Measurements from ENCODE around the gene DOHH. TPM values are rescaled to one million over a fixed set of nuclear protein-coding genes. Genes with fewer than 3 reads are reported as not detected.

Gene DOHH
- total RNA-seq, 1 donor from 2014 or later, result 14.5 TPM

GRCh38 chr19:3493651-3494050, 6.8 kb downstream of the DOHH start:
- Histone ChIP-seq H3K27ac (ENCODE audit: low read depth, low read length) (no peak overlapping the region), H3K27me3 (ENCODE audit: insufficient read depth, low read length) (no peaks in the 10 kb centered on the region), H3K36me3 (ENCODE audit: insufficient read depth, low read length) (peaks cover 6% of the 10 kb centered on the region), H3K9ac (ENCODE audit: low read length) (no peak overlapping the region), H2AFZ (ENCODE audit: low read depth, low read length) (no peak overlapping the region), H4K20me1 (ENCODE audit: insufficient read depth, low read length) (peaks cover 7% of the 10 kb centered on the region), H3K79me2 (ENCODE audit: insufficient read depth, low read length) (peaks cover 20% of the 10 kb centered on the region), H3K4me1 (ENCODE audit: insufficient read depth, low read length) (no peaks in the 10 kb centered on the region), H3K4me3 (ENCODE audit: insufficient read depth, low read depth, low read length) (no peak overlapping the region), H3K9me3 (ENCODE audit: insufficient read depth, low read depth, low read length) (no peaks in the 10 kb centered on the region), H3K4me2 (ENCODE audit: low read length) (no peak overlapping the region)
- Mint-ChIP-seq H3K27ac (ENCODE audit: unreplicated experiment) (peak overlapping the region; percentile 81), H3K4me3 (ENCODE audit: unreplicated experiment) (no peak overlapping the region), H3K36me3 (ENCODE audit: low read depth, unreplicated experiment) (peaks cover 13% of the 10 kb centered on the region), H3K27me3 (ENCODE audit: low read depth, unreplicated experiment) (no peaks in the 10 kb centered on the region), H3K4me1 (ENCODE audit: low read depth, unreplicated experiment) (peaks cover 4% of the 10 kb centered on the region), H3K9me3 (ENCODE audit: unreplicated experiment) (peaks cover 2% of the 10 kb centered on the region)
- TF ChIP-seq, protein P1, sequence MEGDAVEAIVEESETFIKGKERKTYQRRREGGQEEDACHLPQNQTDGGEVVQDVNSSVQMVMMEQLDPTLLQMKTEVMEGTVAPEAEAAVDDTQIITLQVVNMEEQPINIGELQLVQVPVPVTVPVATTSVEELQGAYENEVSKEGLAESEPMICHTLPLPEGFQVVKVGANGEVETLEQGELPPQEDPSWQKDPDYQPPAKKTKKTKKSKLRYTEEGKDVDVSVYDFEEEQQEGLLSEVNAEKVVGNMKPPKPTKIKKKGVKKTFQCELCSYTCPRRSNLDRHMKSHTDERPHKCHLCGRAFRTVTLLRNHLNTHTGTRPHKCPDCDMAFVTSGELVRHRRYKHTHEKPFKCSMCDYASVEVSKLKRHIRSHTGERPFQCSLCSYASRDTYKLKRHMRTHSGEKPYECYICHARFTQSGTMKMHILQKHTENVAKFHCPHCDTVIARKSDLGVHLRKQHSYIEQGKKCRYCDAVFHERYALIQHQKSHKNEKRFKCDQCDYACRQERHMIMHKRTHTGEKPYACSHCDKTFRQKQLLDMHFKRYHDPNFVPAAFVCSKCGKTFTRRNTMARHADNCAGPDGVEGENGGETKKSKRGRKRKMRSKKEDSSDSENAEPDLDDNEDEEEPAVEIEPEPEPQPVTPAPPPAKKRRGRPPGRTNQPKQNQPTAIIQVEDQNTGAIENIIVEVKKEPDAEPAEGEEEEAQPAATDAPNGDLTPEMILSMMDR (IDR thresholded peaks at IDR 0.05; ENCODE audit: insufficient read depth, low read depth, low read length), result no peak
- TF ChIP-seq EZH2 (IDR thresholded peaks at IDR 0.05; ENCODE audit: insufficient read depth, low read length), result no peak
- DNase-seq (ENCODE audit: low read depth) (no peak), FAIRE-seq (no peak)

- FAIRE-seq, result no peak
- no peak overlapping the region for H3K4me3 Mint-ChIP-seq (ENCODE audit: unreplicated experiment)
Measured at GRCh38 chr19:3492919-3493318, 7.6 kb downstream of the DOHH start.

More at GRCh38 chr19:3492919-3493318, 7.6 kb downstream of the DOHH start:
- peaks cover 5% of the 10 kb centered on the region for H4K20me1 ChIP-seq (ENCODE audit: insufficient read depth, low read length)
- TF ChIP-seq EZH2 (IDR thresholded peaks at IDR 0.05; ENCODE audit: insufficient read depth, low read length), result no peak
- TF ChIP-seq, protein P1 (IDR thresholded peaks at IDR 0.05; ENCODE audit: insufficient read depth, low read depth, low read length), result no peak
- no peak overlapping the region for H3K27ac ChIP-seq (ENCODE audit: low read depth, low read length)
- peaks cover 6% of the 10 kb centered on the region for H3K36me3 ChIP-seq (ENCODE audit: insufficient read depth, low read length)
- H3K9ac ChIP-seq (ENCODE audit: low read length), result no peak overlapping the region
- Mint-ChIP-seq H3K36me3 (ENCODE audit: low read depth, unreplicated experiment) (peaks cover 16% of the 10 kb centered on the region), H3K27ac (ENCODE audit: unreplicated experiment) (peak overlapping the region; percentile 30), H3K4me1 (ENCODE audit: low read depth, unreplicated experiment) (peaks cover 2% of the 10 kb centered on the region), H3K9me3 (ENCODE audit: unreplicated experiment) (peaks cover 1% of the 10 kb centered on the region), H3K27me3 (ENCODE audit: low read depth, unreplicated experiment) (no peaks in the 10 kb centered on the region)
- no peaks in the 10 kb centered on the region for H3K4me1 ChIP-seq (ENCODE audit: insufficient read depth, low read length)
- H3K27me3 ChIP-seq (ENCODE audit: insufficient read depth, low read length), result no peaks in the 10 kb centered on the region
- H3K4me3 ChIP-seq (ENCODE audit: insufficient read depth, low read depth, low read length), result no peak overlapping the region
- H2AFZ ChIP-seq (ENCODE audit: low read depth, low read length), result no peak overlapping the region
- no peak overlapping the region for H3K4me2 ChIP-seq (ENCODE audit: low read length)
- no peaks in the 10 kb centered on the region for H3K9me3 ChIP-seq (ENCODE audit: insufficient read depth, low read depth, low read length)
- DNase-seq (ENCODE audit: low read depth), result no peak
- H3K79me2 ChIP-seq (ENCODE audit: insufficient read depth, low read length), result peaks cover 13% of the 10 kb centered on the region
